ENCODE results near the gene TDRD5. TPM values are rescaled to one million over a fixed set of nuclear protein-coding genes. Genes with fewer than 3 reads are reported as not detected.

The TDRD5 gene, protein sequence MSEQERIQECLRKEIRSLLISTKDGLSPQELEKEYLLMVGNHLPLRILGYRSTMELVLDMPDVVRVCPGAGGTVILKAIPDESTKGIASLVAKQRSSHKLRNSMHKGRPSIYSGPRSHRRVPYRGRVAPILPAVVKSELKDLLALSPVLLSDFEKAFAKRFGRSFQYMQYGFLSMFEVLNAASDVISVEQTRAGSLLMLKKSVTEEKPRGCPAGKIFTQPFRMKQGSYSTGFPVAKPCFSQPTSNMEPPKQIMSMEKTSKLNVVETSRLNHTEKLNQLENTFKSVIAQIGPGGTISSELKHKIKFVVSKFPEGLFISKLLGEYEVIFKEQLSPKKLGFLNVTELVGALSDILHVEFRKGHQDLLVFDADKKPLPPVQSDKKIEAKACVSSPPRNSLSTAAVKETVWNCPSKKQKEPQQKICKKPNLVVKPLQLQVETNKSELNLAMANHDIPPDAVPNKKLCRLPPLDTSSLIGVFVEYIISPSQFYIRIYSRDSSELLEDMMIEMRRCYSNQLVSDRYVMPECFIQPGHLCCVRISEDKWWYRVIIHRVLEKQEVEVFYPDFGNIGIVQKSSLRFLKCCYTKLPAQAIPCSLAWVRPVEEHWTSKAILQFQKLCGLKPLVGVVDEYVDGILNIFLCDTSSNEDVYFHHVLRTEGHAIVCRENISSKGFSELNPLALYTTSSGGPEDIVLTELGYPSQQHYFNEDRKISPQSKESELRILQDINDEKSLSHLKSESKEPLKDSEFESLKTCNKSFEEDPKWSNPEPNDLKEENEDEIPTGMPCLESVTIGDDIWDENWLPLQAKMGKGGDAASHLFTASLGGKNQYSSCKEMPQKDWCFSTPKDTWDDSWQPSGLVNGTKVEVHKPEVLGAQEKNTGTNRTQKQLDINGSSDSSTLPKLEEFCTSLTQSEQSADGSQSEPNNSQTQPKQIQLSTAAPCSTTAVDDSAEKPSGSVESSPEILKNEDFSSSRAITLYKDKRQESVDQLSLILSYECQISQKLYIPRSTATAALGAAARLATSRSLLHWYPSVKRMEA
- total RNA-seq (2021) = 0.66 to 1.1 TPM (median 0.85 TPM) in 3 replicates
- percentile 30 among the genes with signal in this experiment for Bru-seq, nascent RNA
- long read RNA-seq, experiment 1, partial matches to known transcripts = 1 of 7 reads
- long read RNA-seq, experiment 1, other reads (novel, unspliced or antisense) = 3 of 7 reads
- long read RNA-seq, experiment 2 = 0 reads
- long read RNA-seq, experiment 3 = 0 reads

DNA sequence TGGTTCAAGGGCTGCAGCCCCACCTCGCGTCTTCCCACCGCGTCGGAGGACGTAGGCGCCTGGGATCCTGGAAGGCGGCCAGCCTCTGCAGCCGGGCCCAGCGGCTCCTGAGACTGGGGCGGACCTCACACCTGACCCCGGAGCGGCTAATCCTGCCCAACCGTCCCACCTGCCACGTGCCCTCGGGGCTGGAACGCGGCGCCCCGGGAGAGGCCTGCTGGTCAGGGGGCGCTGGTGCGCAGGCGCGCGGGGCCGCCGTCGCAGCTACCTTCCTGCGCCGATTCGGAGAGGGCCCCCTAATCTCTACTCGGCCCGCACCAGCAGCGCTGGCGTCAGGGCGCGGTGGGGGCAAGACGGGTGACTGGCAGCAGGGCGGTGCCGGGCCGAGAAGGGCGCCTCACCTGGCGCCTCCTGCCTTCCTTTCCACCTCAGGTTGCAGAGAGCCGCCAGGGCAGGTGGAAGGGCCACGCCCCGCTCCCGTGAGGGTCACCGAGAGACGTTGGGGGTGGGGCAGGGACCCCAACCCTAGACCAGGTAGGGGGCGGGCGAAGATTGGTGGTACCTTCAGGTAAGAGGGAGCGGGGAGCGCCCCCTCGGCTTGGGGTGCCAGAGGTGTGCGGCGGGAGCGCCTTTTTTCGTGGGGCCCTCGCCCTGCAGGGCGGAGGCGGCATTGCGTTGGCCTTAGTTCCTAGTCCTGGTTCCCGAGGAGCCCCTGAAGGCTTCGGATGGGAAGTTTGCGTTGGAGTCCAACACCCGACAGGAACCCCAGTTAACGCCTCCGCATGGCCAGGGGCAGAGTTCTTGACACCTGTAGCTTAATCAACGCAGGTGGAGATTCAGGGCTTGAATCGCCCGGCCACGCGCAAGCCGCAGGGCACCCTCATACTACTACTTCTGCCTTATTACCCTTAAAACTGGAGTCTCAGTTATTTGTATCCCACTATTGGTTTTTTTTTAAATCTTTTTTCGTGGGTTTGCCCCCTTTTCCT, at the start of gene TDRD5:
TSS of gene TDRD5 (plus strand) at position 241 of the 989 bp plus-strand sequence. CDS start 784 bp downstream, outside the sequence.
- POLR2A ChIA-PET = interaction anchor here (1.2 kb wide), 1 partner anchor 298 kb away, joined by 3 read pairs; the partner anchor contains the start of gene SOAT1
- CTCF ChIA-PET = interaction anchor here (0.5 to 2.9 kb wide), 11 partner anchors 8 to 1281 kb away, joined by 3 to 17 read pairs (median 3); partner anchors contain the start of genes NPHS2 and SOAT1
- ATAC-seq = peak; percentile 83
- peaks cover 86% of the 10 kb centered on the region for H3K27me3 Mint-ChIP-seq (ENCODE audit: low read depth)
- H3K9me3 Mint-ChIP-seq = no peaks in the 10 kb centered on the region
- peaks cover 6% of the 10 kb centered on the region for H3K4me1 Mint-ChIP-seq
- peak within 1 kb of the TSS; percentile 51 for H3K4me3 Mint-ChIP-seq
- no peak within 1 kb of the TSS for H3K27ac Mint-ChIP-seq
- DNase-seq (ENCODE audit: low spot score) = peak; percentile 81
- H3K36me3 Mint-ChIP-seq = no peaks in the 10 kb centered on the region
- TF ChIP-seq SMAD4 (CRISPR knock-in tag; IDR thresholded peaks at IDR 0.05) = peak; percentile 93
- TF ChIP-seq GABPB1 (CRISPR knock-in tag; IDR thresholded peaks at IDR 0.05) = no peak
- no peak for TF ChIP-seq RORB (CRISPR knock-in tag; IDR thresholded peaks at IDR 0.05)
- TF ChIP-seq, protein P1, sequence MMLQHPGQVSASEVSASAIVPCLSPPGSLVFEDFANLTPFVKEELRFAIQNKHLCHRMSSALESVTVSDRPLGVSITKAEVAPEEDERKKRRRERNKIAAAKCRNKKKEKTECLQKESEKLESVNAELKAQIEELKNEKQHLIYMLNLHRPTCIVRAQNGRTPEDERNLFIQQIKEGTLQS (CRISPR knock-in tag; conservative IDR thresholded peaks at IDR 0.05) = no peak
- TF ChIP-seq, protein P2, sequence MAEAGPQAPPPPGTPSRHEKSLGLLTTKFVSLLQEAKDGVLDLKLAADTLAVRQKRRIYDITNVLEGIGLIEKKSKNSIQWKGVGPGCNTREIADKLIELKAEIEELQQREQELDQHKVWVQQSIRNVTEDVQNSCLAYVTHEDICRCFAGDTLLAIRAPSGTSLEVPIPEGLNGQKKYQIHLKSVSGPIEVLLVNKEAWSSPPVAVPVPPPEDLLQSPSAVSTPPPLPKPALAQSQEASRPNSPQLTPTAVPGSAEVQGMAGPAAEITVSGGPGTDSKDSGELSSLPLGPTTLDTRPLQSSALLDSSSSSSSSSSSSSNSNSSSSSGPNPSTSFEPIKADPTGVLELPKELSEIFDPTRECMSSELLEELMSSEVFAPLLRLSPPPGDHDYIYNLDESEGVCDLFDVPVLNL (CRISPR knock-in tag; IDR thresholded peaks at IDR 0.05; ENCODE audit: borderline replicate concordance, low read depth) = peak; percentile 85
- no peak for TF ChIP-seq SOX15 (CRISPR knock-in tag; IDR thresholded peaks at IDR 0.05)
- TF ChIP-seq FOXJ3 (CRISPR knock-in tag; IDR thresholded peaks at IDR 0.05; ENCODE audit: borderline replicate concordance) = peak; percentile 88; the same call in 1 of the 2 replicates
- no peak for TF ChIP-seq EMX1 (CRISPR knock-in tag; IDR thresholded peaks at IDR 0.05)
- peak; percentile 90; the same call in 1 of the 2 replicates for TF ChIP-seq TCF7 (CRISPR knock-in tag; IDR thresholded peaks at IDR 0.05; ENCODE audit: low read depth)
- TF ChIP-seq KAT7 (CRISPR knock-in tag; IDR thresholded peaks at IDR 0.05; ENCODE audit: borderline replicate concordance) = 0 out of 2 replicates have a peak, but pooled peaks have one; percentile 35
- TF ChIP-seq, protein P3, sequence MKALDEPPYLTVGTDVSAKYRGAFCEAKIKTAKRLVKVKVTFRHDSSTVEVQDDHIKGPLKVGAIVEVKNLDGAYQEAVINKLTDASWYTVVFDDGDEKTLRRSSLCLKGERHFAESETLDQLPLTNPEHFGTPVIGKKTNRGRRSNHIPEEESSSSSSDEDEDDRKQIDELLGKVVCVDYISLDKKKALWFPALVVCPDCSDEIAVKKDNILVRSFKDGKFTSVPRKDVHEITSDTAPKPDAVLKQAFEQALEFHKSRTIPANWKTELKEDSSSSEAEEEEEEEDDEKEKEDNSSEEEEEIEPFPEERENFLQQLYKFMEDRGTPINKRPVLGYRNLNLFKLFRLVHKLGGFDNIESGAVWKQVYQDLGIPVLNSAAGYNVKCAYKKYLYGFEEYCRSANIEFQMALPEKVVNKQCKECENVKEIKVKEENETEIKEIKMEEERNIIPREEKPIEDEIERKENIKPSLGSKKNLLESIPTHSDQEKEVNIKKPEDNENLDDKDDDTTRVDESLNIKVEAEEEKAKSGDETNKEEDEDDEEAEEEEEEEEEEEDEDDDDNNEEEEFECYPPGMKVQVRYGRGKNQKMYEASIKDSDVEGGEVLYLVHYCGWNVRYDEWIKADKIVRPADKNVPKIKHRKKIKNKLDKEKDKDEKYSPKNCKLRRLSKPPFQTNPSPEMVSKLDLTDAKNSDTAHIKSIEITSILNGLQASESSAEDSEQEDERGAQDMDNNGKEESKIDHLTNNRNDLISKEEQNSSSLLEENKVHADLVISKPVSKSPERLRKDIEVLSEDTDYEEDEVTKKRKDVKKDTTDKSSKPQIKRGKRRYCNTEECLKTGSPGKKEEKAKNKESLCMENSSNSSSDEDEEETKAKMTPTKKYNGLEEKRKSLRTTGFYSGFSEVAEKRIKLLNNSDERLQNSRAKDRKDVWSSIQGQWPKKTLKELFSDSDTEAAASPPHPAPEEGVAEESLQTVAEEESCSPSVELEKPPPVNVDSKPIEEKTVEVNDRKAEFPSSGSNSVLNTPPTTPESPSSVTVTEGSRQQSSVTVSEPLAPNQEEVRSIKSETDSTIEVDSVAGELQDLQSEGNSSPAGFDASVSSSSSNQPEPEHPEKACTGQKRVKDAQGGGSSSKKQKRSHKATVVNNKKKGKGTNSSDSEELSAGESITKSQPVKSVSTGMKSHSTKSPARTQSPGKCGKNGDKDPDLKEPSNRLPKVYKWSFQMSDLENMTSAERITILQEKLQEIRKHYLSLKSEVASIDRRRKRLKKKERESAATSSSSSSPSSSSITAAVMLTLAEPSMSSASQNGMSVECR (CRISPR knock-in tag; IDR thresholded peaks at IDR 0.05; ENCODE audit: borderline replicate concordance) = peak; percentile 99
- TF ChIP-seq, protein P4, sequence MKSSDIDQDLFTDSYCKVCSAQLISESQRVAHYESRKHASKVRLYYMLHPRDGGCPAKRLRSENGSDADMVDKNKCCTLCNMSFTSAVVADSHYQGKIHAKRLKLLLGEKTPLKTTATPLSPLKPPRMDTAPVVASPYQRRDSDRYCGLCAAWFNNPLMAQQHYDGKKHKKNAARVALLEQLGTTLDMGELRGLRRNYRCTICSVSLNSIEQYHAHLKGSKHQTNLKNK (CRISPR knock-in tag; IDR thresholded peaks at IDR 0.05) = no peak
- peak; percentile 89; the same call in 1 of the 2 replicates for TF ChIP-seq SMAD3 (CRISPR knock-in tag; IDR thresholded peaks at IDR 0.05; ENCODE audit: borderline replicate concordance)
- TF ChIP-seq ZNF425 (CRISPR knock-in tag; conservative IDR thresholded peaks at IDR 0.05) = no peak
- TF ChIP-seq USF1 (CRISPR knock-in tag; IDR thresholded peaks at IDR 0.05) = peak; percentile 91
- TF ChIP-seq MAX (CRISPR knock-in tag; IDR thresholded peaks at IDR 0.05) = peak; percentile 100
- TF ChIP-seq CREB1 (CRISPR knock-in tag; IDR thresholded peaks at IDR 0.05) = peak; percentile 98
- TF ChIP-seq, protein P5, sequence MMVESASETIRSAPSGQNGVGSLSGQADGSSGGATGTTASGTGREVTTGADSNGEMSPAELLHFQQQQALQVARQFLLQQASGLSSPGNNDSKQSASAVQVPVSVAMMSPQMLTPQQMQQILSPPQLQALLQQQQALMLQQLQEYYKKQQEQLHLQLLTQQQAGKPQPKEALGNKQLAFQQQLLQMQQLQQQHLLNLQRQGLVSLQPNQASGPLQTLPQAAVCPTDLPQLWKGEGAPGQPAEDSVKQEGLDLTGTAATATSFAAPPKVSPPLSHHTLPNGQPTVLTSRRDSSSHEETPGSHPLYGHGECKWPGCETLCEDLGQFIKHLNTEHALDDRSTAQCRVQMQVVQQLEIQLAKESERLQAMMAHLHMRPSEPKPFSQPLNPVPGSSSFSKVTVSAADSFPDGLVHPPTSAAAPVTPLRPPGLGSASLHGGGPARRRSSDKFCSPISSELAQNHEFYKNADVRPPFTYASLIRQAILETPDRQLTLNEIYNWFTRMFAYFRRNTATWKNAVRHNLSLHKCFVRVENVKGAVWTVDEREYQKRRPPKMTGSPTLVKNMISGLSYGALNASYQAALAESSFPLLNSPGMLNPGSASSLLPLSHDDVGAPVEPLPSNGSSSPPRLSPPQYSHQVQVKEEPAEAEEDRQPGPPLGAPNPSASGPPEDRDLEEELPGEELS (CRISPR knock-in tag; IDR thresholded peaks at IDR 0.05) = peak; percentile 99

Data from WTC11 (cell line).